GM12892 (cell line): Measurements from ENCODE around the gene PRM3.
A peak's percentile ranks its signal among the peaks of the same experiment; 100 is the strongest.
"Not testable (repeated sequence)": the region's sequence is repeated elsewhere in the genome, so short reads cannot be mapped to it uniquely, and the experiment has no call there.

Experiments used
- DNase-seq: peaks from one replicate; pipeline ENCODE4 v3.0.0; 2011; ENCODE audit not compliant: insufficient read length
- FAIRE-seq: peaks from 2 replicates; lab custom pipeline; 2011; peaks lifted over from hg19 to GRCh38; lab: Jason Lieb, UNC
- POLR2A ChIP-seq: IDR thresholded peaks from 2 replicates; pipeline ENCODE4 v1.6.1; 2011; ENCODE audit warnings: low read depth, low read length, control low read depth
- POLR2AphosphoS5 ChIP-seq: IDR thresholded peaks from 2 replicates; pipeline ENCODE4 v1.6.1; 2011; ENCODE audit warnings: low read depth, low read length, control low read depth
- TAF1 ChIP-seq: IDR thresholded peaks from 2 replicates; pipeline ENCODE4 v1.6.1; 2011; ENCODE audit warnings: low read depth, mild to moderate bottlenecking, control low read depth, low read length, borderline replicate concordance

The PRM3 gene

DNA sequence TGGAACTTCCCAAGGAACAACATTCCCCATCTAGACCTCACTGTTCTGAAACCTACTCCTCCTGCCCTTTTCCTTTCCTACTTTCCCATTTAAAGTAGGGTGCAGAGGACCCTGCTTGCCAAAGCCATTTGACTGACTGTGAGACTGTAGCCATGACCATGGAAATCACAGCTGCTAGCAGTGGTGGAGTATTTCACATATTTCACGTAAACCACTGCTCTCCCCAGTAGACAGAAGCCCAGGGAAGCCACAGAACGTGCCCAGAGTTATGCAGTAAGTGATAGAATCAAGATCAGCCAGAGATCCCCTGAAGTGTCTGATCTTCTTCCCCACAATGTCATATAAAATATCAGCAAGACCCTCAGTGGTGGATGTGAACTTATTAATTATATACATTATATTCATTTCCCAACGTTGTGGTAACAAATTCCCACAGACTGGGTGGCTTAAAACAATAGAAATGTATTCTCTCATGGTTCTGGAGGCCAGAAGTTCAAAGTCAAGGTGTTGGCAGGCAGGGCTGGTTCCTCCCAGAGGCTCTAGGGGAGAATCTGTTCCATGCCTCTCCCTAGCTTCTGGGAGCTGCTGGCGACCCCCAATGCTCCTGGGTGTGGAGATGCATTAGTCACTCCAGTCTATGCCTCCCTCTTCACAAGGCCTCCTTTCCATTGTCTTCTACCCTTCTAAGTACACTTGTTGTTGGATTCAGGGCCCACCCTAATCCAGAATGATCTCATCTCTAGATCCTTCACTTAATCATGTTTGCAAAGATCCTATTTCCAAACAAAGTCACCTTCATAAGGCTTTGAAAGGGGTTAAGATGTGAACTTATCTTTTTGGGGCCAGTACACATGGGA lies 28.4 kb upstream of the PRM3 start:
- TF ChIP-seq POLR2AphosphoS5 (no peak), TAF1 (no peak), POLR2A (no peak)
- no peak for DNase-seq
- no peak for FAIRE-seq

DNA sequence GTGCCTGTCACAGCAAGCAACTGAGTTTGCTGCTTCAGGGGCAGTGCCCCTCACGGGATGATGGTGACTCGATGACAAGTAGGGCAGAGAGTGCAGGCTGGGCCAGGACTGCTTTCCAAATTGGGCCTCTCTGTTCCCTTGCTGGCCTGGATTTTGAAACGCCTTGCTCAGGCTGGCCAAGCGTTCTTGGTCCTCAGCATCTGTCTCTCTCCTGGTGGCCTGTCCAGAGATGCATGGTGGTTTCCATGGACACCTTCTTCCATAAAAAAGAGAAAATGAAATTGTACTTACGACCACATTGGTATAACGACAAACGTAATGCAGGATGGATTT lies 27.1 kb upstream of the PRM3 start:
- TF ChIP-seq TAF1: no peak
- TF ChIP-seq POLR2A: no peak
- no peak for TF ChIP-seq POLR2AphosphoS5
- FAIRE-seq: no peak
- DNase-seq: no peak

- TF ChIP-seq POLR2AphosphoS5 (no peak), TAF1 (no peak), POLR2A (no peak)
- FAIRE-seq: no peak
- DNase-seq: no peak
These were observed 26.6 kb upstream of the PRM3 start for GRCh38 chr16:11299865-11300559.

- peak; percentile 46 for FAIRE-seq
- not testable (repeated sequence) for DNase-seq
These were observed 25.6 kb upstream of the PRM3 start for GRCh38 chr16:11298950-11299547.

DNA sequence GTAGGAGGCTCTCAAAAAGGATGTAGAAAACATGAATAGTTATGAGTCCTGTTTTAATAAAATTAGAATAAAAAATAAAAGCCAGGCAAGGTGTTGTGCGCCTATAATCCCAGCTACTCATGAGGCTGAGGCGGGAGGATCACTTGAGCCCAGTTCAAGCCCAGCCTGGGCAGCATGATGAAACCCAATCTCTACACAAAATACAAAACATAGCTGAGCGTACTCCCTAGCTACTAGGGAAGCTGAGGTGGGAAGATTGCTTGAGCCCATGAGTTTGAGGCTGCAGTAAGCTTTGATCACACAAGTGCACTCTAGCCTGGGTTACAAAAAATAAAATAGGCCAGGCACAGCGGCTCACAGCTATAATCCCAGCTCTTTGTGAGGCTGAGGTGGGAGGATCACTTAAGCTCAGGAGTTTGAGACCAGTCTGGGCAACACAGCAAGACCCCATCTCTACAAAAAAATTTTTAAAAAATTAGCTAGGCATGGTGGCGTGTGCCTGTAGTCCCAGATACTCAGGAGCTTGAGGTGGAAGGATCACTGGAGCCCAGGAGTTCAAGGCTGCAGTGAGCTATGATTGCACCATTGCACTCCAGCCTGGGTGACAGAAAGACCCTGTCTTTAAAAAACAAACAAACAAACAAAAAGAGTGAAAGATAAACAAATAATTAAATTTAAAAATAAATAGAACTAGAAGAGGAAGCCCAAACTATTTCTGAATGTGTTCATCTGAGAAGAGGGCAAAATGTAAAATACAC lies 24.9 kb upstream of the PRM3 start:
- no peak for TF ChIP-seq POLR2A
- FAIRE-seq: peak; percentile 17
- no peak for DNase-seq

GRCh38 chr16:11297492-11298142 lies 24.2 kb upstream of the PRM3 start:
- FAIRE-seq (peak; percentile 89), DNase-seq (peak; percentile 70)
- TF ChIP-seq TAF1: no peak
- peak; percentile 42; the same call in 1 of the 2 replicates for TF ChIP-seq POLR2AphosphoS5

DNA sequence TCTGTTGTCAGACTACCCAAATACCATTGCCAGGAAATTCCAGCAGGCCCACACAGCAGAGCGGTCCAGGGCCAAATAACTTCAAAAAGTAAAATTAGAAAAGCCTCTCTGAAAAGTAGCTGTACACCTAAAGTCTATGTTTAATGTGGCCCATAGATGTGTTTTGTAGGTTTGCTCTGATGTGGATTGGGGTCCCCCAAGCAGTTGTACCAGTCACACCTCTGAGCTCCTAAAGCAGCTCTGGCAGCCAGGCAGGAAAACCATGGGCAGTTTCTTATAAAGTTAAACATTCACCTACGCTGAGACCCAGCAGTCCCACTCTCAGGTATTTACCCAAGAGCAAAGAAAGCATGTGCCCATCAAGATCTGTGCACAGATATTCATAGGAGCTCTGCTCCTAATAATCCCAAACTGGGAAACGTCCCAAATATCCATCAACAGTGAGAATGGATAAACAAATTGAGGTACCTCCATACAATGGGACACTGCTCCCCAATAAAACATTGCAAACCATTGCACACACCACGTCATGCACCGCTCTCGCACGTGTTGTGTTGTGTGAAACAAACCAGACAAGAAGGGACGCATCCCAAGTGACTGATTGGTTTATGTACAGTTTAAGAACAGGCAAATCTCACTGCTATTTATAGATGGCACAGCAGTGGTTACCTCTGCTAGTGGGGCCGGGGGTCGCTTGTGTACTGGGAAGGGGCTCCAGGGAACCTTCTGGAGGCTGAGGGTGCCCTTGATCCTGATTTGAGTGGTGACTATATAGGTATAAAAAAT lies 23.5 kb upstream of the PRM3 start:
- FAIRE-seq (peak; percentile 74), DNase-seq (no peak)
- no peak for TF ChIP-seq TAF1
- no peak for TF ChIP-seq POLR2AphosphoS5
- no peak for TF ChIP-seq POLR2A

DNA sequence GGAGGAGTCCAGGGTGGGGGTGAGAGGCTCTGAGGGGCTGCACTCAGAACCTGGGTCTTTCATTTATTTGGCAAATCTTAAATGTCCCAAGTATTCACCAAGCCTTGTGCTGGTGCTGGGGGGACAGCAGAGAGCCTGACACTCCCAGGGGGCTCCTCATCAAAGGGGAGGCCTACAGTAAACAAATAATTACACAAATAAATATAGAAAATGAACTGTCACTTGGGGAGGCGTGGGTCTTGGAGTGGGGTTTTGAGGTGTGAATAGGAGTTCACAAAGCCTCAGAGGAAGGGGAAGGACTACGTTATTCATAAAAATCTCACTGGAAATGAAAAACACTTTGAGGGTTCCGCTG lies 22.9 kb upstream of the PRM3 start:
- FAIRE-seq (no peak), DNase-seq (no peak)
- TF ChIP-seq POLR2AphosphoS5 (no peak), POLR2A (no peak), TAF1 (no peak)

DNA sequence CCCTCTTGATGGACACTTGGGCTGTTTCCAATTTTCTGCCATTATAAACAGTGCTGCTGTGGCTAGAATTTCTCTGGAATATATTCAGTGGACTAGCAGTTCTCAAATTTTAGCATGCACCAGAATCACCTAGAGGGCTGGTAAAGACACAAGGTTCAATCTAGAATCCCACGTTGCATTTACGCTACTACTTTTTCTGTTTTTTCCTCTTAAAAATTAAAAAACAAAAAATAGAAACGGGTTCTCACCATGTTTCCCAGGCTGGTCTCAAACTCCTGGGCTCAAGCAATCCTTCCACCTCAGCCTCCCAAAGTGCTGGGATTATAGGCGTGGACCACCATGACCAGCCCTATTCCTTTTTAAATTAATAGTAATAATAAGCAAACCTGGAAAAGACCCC lies 22.2 kb upstream of the PRM3 start:
- DNase-seq (no peak), FAIRE-seq (no peak)
- TF ChIP-seq TAF1: no peak
- TF ChIP-seq POLR2AphosphoS5: no peak
- no peak for TF ChIP-seq POLR2A

DNA sequence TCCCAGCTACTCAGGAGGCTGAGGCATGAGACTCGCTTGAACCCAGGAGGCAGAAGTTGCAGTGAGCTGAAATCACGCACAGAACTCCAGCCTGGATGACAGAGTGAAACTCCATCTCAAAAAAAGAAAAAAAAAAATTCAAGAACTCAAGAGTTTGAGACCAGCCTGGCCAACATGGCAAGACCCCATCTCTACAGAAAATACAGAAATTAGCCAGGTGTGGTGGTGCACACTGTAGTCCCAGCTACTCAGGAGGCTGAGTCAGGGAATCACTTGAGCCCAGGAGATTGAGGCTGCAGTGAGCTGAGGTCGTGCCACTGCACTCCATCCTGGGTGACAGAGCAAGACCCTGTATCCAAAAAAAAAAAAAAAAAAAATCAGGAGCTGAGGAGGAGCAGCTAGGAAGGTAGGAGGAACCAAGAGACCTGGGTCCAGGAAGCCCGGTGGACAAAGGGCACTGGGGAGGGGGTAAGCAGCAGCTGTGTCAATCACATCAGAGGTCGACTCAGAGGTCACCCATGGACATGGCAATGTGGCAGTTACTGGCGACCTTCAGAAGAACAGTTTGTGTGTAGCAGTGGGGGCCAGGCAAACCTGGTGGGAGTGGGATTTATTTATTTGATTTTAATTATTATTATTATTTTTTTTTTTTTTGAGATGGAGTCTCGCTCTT lies 18.8 kb upstream of the PRM3 start:
- FAIRE-seq (no peak), DNase-seq (no peak)
- no peak for TF ChIP-seq TAF1
- TF ChIP-seq POLR2AphosphoS5: no peak
- TF ChIP-seq POLR2A: no peak
